ENCODE results near the gene MTG2.

DNA sequence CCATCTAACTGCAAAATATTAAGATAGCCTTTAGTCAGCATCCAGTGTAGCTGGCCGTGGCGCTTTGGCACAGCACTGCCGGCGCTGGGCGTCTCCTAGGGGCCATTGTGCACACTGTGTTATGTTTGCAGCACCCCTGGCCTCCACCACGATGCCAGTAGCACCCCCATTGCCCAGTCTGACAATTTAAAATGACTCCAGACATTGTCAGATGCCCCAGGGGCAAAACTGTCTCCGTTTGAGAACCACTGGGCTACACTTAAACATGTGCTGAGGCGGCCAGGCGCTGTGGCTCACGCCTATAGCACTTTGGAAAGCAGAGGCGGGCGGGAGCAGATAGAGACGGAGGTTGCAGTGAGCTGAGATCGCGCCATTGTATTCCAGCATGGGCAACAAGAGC lies 6.0 kb upstream of the MTG2 start:
- TF ChIP-seq CTCF (IDR thresholded peaks at IDR 0.05; ENCODE audit: insufficient read depth, low read depth, low read length) (no peak), EZH2 (IDR thresholded peaks at IDR 0.05; ENCODE audit: insufficient read depth, low read length) (no peak)

Data from astrocyte (in vitro differentiated cells and primary cell).